ENCODE results near the gene DHRS4.
A peak's percentile ranks its signal among the peaks of the same experiment; 100 is the strongest.

DHRS4 gene

GRCh38 chr14:23953464-23954278 lies at the start of gene DHRS4:
DHRS4 (plus strand) TSS chr14:23953770; CDS start chr14:23953789, 19 bp downstream.
- peak; percentile 82 for DNase-seq

GRCh38 chr14:23910101-23910875 lies 43.3 kb upstream of the DHRS4 start:
- no peak for DNase-seq

GRCh38 chr14:23910876-23911210 lies 42.7 kb upstream of the DHRS4 start:
- no peak for DNase-seq

- DNase-seq: no peak
Measured at GRCh38 chr14:23915559-23915958, 38.0 kb upstream of the DHRS4 start.

- no peak for DNase-seq
Measured at GRCh38 chr14:23916004-23916403, 37.6 kb upstream of the DHRS4 start.

- DNase-seq: no peak
Measured at GRCh38 chr14:23916446-23916845, 37.1 kb upstream of the DHRS4 start.

GRCh38 chr14:23922545-23922944 lies 31.0 kb upstream of the DHRS4 start:
- no peak for DNase-seq

- DNase-seq: no peak
Measured at GRCh38 chr14:23925523-23926075, 28.0 kb upstream of the DHRS4 start.

- no peak for DNase-seq
Measured at GRCh38 chr14:23926543-23926942, 27.0 kb upstream of the DHRS4 start.

GRCh38 chr14:23929136-23929535 lies 24.4 kb upstream of the DHRS4 start:
- DNase-seq: no peak

GRCh38 chr14:23929822-23930294 lies 23.7 kb upstream of the DHRS4 start:
- DNase-seq: peak; percentile 47

GRCh38 chr14:23930742-23931141 lies 22.8 kb upstream of the DHRS4 start:
- DNase-seq: no peak

- no peak for DNase-seq
Measured at GRCh38 chr14:23931721-23932289, 21.8 kb upstream of the DHRS4 start.

- DNase-seq: no peak
Measured at GRCh38 chr14:23932639-23933038, 20.9 kb upstream of the DHRS4 start.

- no peak for DNase-seq
Measured at GRCh38 chr14:23933108-23933741, 20.3 kb upstream of the DHRS4 start.

GRCh38 chr14:23933742-23934128 lies 19.8 kb upstream of the DHRS4 start:
- DNase-seq: no peak

GRCh38 chr14:23935158-23935557 lies 18.4 kb upstream of the DHRS4 start:
- no peak for DNase-seq

- no peak for DNase-seq
Measured at GRCh38 chr14:23936084-23936829, 17.3 kb upstream of the DHRS4 start.

GRCh38 chr14:23937203-23937602 lies 16.4 kb upstream of the DHRS4 start:
- DNase-seq: no peak

GRCh38 chr14:23938823-23939222 lies 14.7 kb upstream of the DHRS4 start:
- no peak for DNase-seq

GRCh38 chr14:23939607-23940326 lies 13.8 kb upstream of the DHRS4 start:
- no peak for DNase-seq

- DNase-seq: no peak
Measured at GRCh38 chr14:23941230-23941629, 12.3 kb upstream of the DHRS4 start.
